Mesenchymal stem cell (in vitro differentiated cells and primary cell): ENCODE results near the gene CACNA2D2.

Source experiments
- DNase-seq: peaks from one replicate; pipeline ENCODE4 v3.0.0-alpha.2; 2013
- H2AFZ ChIP-seq: one replicate; pipeline ENCODE4 v1.6.1; 2013; ENCODE audit warnings: low read depth, mild to moderate bottlenecking, control low read depth, inconsistent platforms, low read length, moderate library complexity
- H2AK5ac ChIP-seq: 2 replicates; pipeline ENCODE4 v1.6.1; 2013; ENCODE audit warnings: low read length, moderate library complexity, mild to moderate bottlenecking, inconsistent platforms; ENCODE audit not compliant: severe bottlenecking
- H2BK120ac ChIP-seq: one replicate; pipeline ENCODE4 v1.6.1; 2013; ENCODE audit warnings: low read depth, mild to moderate bottlenecking, inconsistent platforms, low read length, moderate library complexity
- H2BK12ac ChIP-seq, 2 experiments: one replicate each; pipeline ENCODE4 v1.6.1; 2013; ENCODE audit warnings: inconsistent platforms in 2 of 2, low read length in 2 of 2, mild to moderate bottlenecking in 2 of 2, moderate library complexity in 2 of 2, control low read depth in 1 of 2
- H2BK15ac ChIP-seq: one replicate; pipeline ENCODE4 v1.6.1; 2013; ENCODE audit warnings: mild to moderate bottlenecking, low read depth, inconsistent platforms; ENCODE audit not compliant: poor library complexity, severe bottlenecking
- H2BK5ac ChIP-seq: 2 replicates; pipeline ENCODE4 v1.6.1; 2013; ENCODE audit warnings: low read depth, mild to moderate bottlenecking, low read length, control low read depth, inconsistent platforms; ENCODE audit not compliant: poor library complexity, severe bottlenecking
- H3K14ac ChIP-seq, 2 experiments: one replicate each; pipeline ENCODE4 v1.6.1; 2013; ENCODE audit warnings: inconsistent platforms in 2 of 2, low read length in 2 of 2, control low read depth in 1 of 2, mild to moderate bottlenecking in 1 of 2, moderate library complexity in 1 of 2
- H3K18ac ChIP-seq, 2 experiments: one replicate each; pipeline ENCODE4 v1.6.1; 2013; ENCODE audit warnings: inconsistent platforms in 2 of 2, low read length in 2 of 2, control low read depth in 1 of 2, low read depth in 1 of 2, mild to moderate bottlenecking in 1 of 2
- H3K23ac ChIP-seq, 2 experiments: one replicate each; pipeline ENCODE4 v1.6.1; 2013; ENCODE audit warnings: inconsistent platforms in 2 of 2, low read length in 2 of 2, mild to moderate bottlenecking in 2 of 2, moderate library complexity in 2 of 2, control low read depth in 1 of 2
- H3K27ac ChIP-seq: 2 replicates; pipeline ENCODE4 v1.5.1; 2013; ENCODE audit warnings: mild to moderate bottlenecking, moderate library complexity, low read length, control low read depth, inconsistent platforms; ENCODE audit not compliant: poor library complexity, severe bottlenecking
- H3K27me3 ChIP-seq, 2 experiments: 2 replicates each; pipeline versions ENCODE4 v1.6.1 to v1.7.0; 2013; ENCODE audit warnings: low read length in 2 of 2, mild to moderate bottlenecking in 2 of 2, moderate library complexity in 2 of 2, control low read depth in 1 of 2, inconsistent platforms in 1 of 2; ENCODE audit not compliant: control insufficient read depth in 1 of 2, insufficient read depth in 1 of 2
- H3K36me3 ChIP-seq, 2 experiments: 2 replicates each; pipeline versions ENCODE4 v1.6.1 to v1.7.0; 2013; ENCODE audit warnings: low read length in 2 of 2, control low read depth in 1 of 2, inconsistent platforms in 1 of 2, low read depth in 1 of 2, mild to moderate bottlenecking in 1 of 2; ENCODE audit not compliant: insufficient read depth in 2 of 2, control insufficient read depth in 1 of 2
- H3K4ac ChIP-seq, 2 experiments: one replicate each; pipeline ENCODE4 v1.6.1; 2013; ENCODE audit warnings: inconsistent platforms in 2 of 2, low read length in 2 of 2, mild to moderate bottlenecking in 2 of 2, moderate library complexity in 2 of 2, control low read depth in 1 of 2, low read depth in 1 of 2
- H3K4me1 ChIP-seq: 2 replicates; pipeline ENCODE4 v1.6.1; 2013; ENCODE audit warnings: low read depth, low read length, control low read depth; ENCODE audit not compliant: control insufficient read depth, insufficient read depth
- H3K4me2 ChIP-seq: 2 replicates; pipeline ENCODE4 v1.6.1; 2013; ENCODE audit warnings: low read length, mild to moderate bottlenecking, inconsistent platforms; ENCODE audit not compliant: poor library complexity, severe bottlenecking
- H3K4me3 ChIP-seq, 2 experiments: 2 replicates each; pipeline versions ENCODE4 v1.5.1 to v1.7.0; 2013; ENCODE audit warnings: low read length in 2 of 2, mild to moderate bottlenecking in 2 of 2, control low read depth in 1 of 2, low read depth in 1 of 2; ENCODE audit not compliant: insufficient read depth in 1 of 2
- H3K79me1 ChIP-seq: replicated peaks from 2 replicates; pipeline ENCODE4 v1.6.1; 2013; ENCODE audit warnings: mild to moderate bottlenecking, control low read depth, low read length, inconsistent platforms; ENCODE audit not compliant: poor library complexity, severe bottlenecking
- H3K9ac ChIP-seq: 2 replicates; pipeline ENCODE4 v1.7.0; 2013; ENCODE audit warnings: mild to moderate bottlenecking, low read length, moderate library complexity
- H3K9me3 ChIP-seq: 2 replicates; pipeline ENCODE4 v1.7.0; 2013; ENCODE audit warnings: mild to moderate bottlenecking, low read length; ENCODE audit not compliant: control insufficient read depth
- H4K8ac ChIP-seq: one replicate; pipeline ENCODE4 v1.6.1; 2013; ENCODE audit warnings: inconsistent platforms, mild to moderate bottlenecking, low read length, moderate library complexity
- H4K91ac ChIP-seq: one replicate; pipeline ENCODE4 v1.6.1; 2013; ENCODE audit warnings: mild to moderate bottlenecking, low read length, inconsistent platforms
- WGBS: methylation state at CpG from one replicate; pipeline ENCODE4 v1.1.7; 2013; ENCODE audit warnings: mixed read lengths; 5-methylcytosine and 5-hydroxymethylcytosine counted together

CACNA2D2 gene

GRCh38 chr3:50350213-50350526, 153.3 kb downstream of the CACNA2D2 start:
- no peak overlapping the region for H4K91ac ChIP-seq
- peak overlapping the region; percentile 54 for H4K8ac ChIP-seq
- peak overlapping the region; percentile 27 for H2AK5ac ChIP-seq
- H3K4me2 ChIP-seq = peak overlapping the region; percentile 72
- H2BK12ac ChIP-seq = no peak overlapping the region
- WGBS = 32% methylated on average over 7 of the region's 7 CpGs
- peak overlapping the region in 1 of 2 experiments; percentile 22 for H3K14ac ChIP-seq
- H3K4me3 ChIP-seq = peak overlapping the region; percentile 87 to 96
- no peak overlapping the region for H3K23ac ChIP-seq
- H2BK5ac ChIP-seq = no peak overlapping the region
- no peak overlapping the region for H2BK120ac ChIP-seq
- H3K9ac ChIP-seq = peak overlapping the region; percentile 90
- no peak overlapping the region for H2BK15ac ChIP-seq
- peak overlapping the region in 1 of 2 experiments; percentile 60 for H3K4ac ChIP-seq
- peaks cover 41% of the 10 kb centered on the region for H3K79me1 ChIP-seq
- peaks cover 38% of the 10 kb centered on the region for H3K4me1 ChIP-seq
- H3K9me3 ChIP-seq = no peaks in the 10 kb centered on the region
- peak overlapping the region; percentile 7 for H2AFZ ChIP-seq
- H3K27ac ChIP-seq = no peak overlapping the region
- no peaks in the 10 kb centered on the region for H3K27me3 ChIP-seq
- peaks cover 44 to 46% of the 10 kb centered on the region in 2 experiments for H3K36me3 ChIP-seq
- no peak for DNase-seq
- H3K18ac ChIP-seq = peak overlapping the region; percentile 12 to 14

- Histone ChIP-seq H3K14ac (no peak overlapping the region), H3K4me2 (no peak overlapping the region), H2BK12ac (no peak overlapping the region), H2BK5ac (no peak overlapping the region), H3K79me1 (peaks cover 26% of the 10 kb centered on the region), H3K27ac (no peak overlapping the region), H2AFZ (no peak overlapping the region), H2BK15ac (no peak overlapping the region), H3K9ac (no peak overlapping the region), H3K18ac (no peak overlapping the region), H3K4me1 (peaks cover 36% of the 10 kb centered on the region), H4K8ac (peak overlapping the region; percentile 50), H3K27me3 (no peaks in the 10 kb centered on the region), H3K9me3 (no peaks in the 10 kb centered on the region), H4K91ac (no peak overlapping the region), H3K4me3 (no peak overlapping the region), H3K36me3 (peaks cover 20 to 22% of the 10 kb centered on the region in 2 experiments), H3K23ac (no peak overlapping the region), H2AK5ac (no peak overlapping the region), H3K4ac (no peak overlapping the region), H2BK120ac (no peak overlapping the region)
- peak; percentile 83 for DNase-seq
- WGBS = 34% methylated on average over 12 of the region's 14 CpGs
Observed at GRCh38 chr3:50347187-50347813, 156.1 kb downstream of the CACNA2D2 start.

GRCh38 chr3:50345586-50346234, 157.7 kb downstream of the CACNA2D2 start, which contains the start of gene ZMYND10:
Gene ZMYND10, minus strand, starts transcription at chr3:50345732. Its CDS starts 153 bp downstream, at chr3:50345579.
- H3K4me3 ChIP-seq = peak within 1 kb of the TSS; percentile 48 to 74
- H3K9ac ChIP-seq = peak within 1 kb of the TSS; percentile 64
- H2BK15ac ChIP-seq = no peak within 1 kb of the TSS
- no peak within 1 kb of the TSS for H3K23ac ChIP-seq
- peak within 1 kb of the TSS; percentile 58 for H4K8ac ChIP-seq
- H2AK5ac ChIP-seq = no peak within 1 kb of the TSS
- H3K4me2 ChIP-seq = peak within 1 kb of the TSS; percentile 95
- peaks cover 16% of the 10 kb centered on the region for H3K79me1 ChIP-seq
- no peaks in the 10 kb centered on the region for H3K27me3 ChIP-seq
- H3K36me3 ChIP-seq = peaks cover 14 to 20% of the 10 kb centered on the region in 2 experiments
- no peak within 1 kb of the TSS for H3K18ac ChIP-seq
- peaks cover 29% of the 10 kb centered on the region for H3K4me1 ChIP-seq
- no peak within 1 kb of the TSS for H2BK12ac ChIP-seq
- H3K27ac ChIP-seq = no peak within 1 kb of the TSS
- H2AFZ ChIP-seq = peak within 1 kb of the TSS; percentile 72
- no peaks in the 10 kb centered on the region for H3K9me3 ChIP-seq
- H3K14ac ChIP-seq = no peak within 1 kb of the TSS
- no peak for DNase-seq
- no peak within 1 kb of the TSS for H2BK120ac ChIP-seq
- no peak within 1 kb of the TSS for H2BK5ac ChIP-seq
- H4K91ac ChIP-seq = no peak within 1 kb of the TSS
- 14% methylated on average over 45 of the region's 45 CpGs for WGBS
- no peak within 1 kb of the TSS for H3K4ac ChIP-seq

GRCh38 chr3:50345008-50345407, 158.4 kb downstream of the CACNA2D2 start:
- H2BK120ac ChIP-seq = no peak overlapping the region
- peak overlapping the region; percentile 48 to 74 for H3K4me3 ChIP-seq
- 47% methylated on average over 5 of the region's 8 CpGs for WGBS
- H3K9ac ChIP-seq = peak overlapping the region; percentile 64
- H3K27me3 ChIP-seq = no peaks in the 10 kb centered on the region
- H4K91ac ChIP-seq = no peak overlapping the region
- H3K27ac ChIP-seq = no peak overlapping the region
- no peak overlapping the region for H3K18ac ChIP-seq
- no peak overlapping the region for H2AFZ ChIP-seq
- H4K8ac ChIP-seq = no peak overlapping the region
- no peak overlapping the region for H3K4ac ChIP-seq
- H3K36me3 ChIP-seq = peaks cover 14 to 20% of the 10 kb centered on the region in 2 experiments
- H2AK5ac ChIP-seq = no peak overlapping the region
- H3K4me1 ChIP-seq = peaks cover 30% of the 10 kb centered on the region
- H3K4me2 ChIP-seq = peak overlapping the region; percentile 95
- H2BK5ac ChIP-seq = no peak overlapping the region
- H3K9me3 ChIP-seq = no peaks in the 10 kb centered on the region
- H3K79me1 ChIP-seq = peaks cover 16% of the 10 kb centered on the region
- H3K14ac ChIP-seq = no peak overlapping the region
- H3K23ac ChIP-seq = no peak overlapping the region
- no peak for DNase-seq
- no peak overlapping the region for H2BK15ac ChIP-seq
- no peak overlapping the region for H2BK12ac ChIP-seq
